Activated naive CD8-positive, alpha-beta T cell treated with anti-CD3 and anti-CD28 coated beads, Interleukin-2, amount 50 U/mL, for 24 hours (primary cell): Measurements from ENCODE around the gene SPATA13.

Experiments
- ATAC-seq: fragments of 150-1000 bp; cut with Tn5 transposase; one replicate; pipeline ENCODE4 v1.10.0; 2021
- DNase-seq: peaks from one replicate; pipeline ENCODE4 v3.0.0; 2021
- H3K27ac Mint-ChIP-seq: one replicate; pipeline ENCODE4 v1.8.0; 2021; ENCODE audit warnings: mild to moderate bottlenecking, mixed read lengths
- H3K27me3 Mint-ChIP-seq: one replicate; pipeline ENCODE4 v1.8.0; 2021; ENCODE audit warnings: mixed read lengths
- H3K36me3 Mint-ChIP-seq: one replicate; pipeline ENCODE4 v1.8.0; 2021; ENCODE audit warnings: low read depth, mixed read lengths
- H3K4me1 Mint-ChIP-seq: one replicate; pipeline ENCODE4 v1.8.0; 2021; ENCODE audit warnings: mixed read lengths
- H3K4me3 Mint-ChIP-seq: one replicate; pipeline ENCODE4 v1.8.0; 2021; ENCODE audit warnings: mild to moderate bottlenecking, moderate library complexity, mixed read lengths
- H3K9me3 Mint-ChIP-seq: one replicate; pipeline ENCODE4 v1.8.0; 2021; ENCODE audit warnings: mixed read lengths

SPATA13 gene

DNA sequence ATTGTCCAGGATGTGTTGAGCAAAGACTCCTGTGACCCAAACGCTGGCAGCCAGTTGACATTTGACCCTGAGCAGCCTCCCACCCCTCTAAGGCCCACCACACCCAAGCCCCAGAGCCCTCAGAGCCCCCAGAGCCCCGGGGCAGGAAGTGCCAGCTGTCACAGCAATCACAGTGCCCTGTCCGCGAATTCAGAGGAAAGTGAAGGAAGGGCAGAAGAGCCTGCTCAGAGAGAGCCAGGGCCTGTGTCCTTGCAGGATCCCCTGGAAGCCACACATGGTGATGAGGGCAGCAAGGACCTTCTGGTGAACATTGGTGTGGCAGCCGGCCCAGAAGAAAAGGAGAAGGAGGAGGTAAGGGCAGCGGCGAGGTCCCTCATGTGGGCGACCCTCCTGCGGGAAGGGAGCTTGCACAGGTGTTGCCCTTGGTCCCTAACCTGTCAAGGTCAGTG, 63.7 kb downstream of the SPATA13 start:
- no peak for ATAC-seq
- Mint-ChIP-seq H3K36me3 (peaks cover 2% of the 10 kb centered on the region), H3K4me1 (peaks cover 40% of the 10 kb centered on the region), H3K27ac (no peak overlapping the region), H3K4me3 (peak overlapping the region; percentile 46), H3K9me3 (no peaks in the 10 kb centered on the region), H3K27me3 (no peaks in the 10 kb centered on the region)
- no peak for DNase-seq

DNA sequence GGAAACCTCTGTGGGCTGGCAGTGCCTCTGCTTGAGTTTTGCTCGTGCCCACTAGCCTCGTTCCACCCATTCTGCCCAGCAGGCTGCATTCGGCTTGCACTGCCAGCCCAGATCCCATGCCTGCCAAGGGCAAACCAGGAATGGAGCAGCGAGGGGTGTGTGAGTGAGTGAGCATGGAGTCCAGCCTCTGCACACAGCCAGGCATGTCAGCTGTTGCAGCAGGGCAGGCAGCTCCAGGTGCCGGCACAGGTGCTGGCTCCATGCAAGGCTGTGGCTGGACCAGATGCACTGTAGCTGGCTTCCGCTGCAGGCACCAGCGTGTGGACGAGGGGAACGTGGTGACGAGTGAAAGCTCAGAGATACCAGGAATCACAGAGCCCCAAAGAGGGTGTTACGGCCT, 64.5 kb downstream of the SPATA13 start:
- Mint-ChIP-seq H3K4me1 (peaks cover 44% of the 10 kb centered on the region), H3K9me3 (no peaks in the 10 kb centered on the region), H3K36me3 (peaks cover 2% of the 10 kb centered on the region), H3K27me3 (no peaks in the 10 kb centered on the region), H3K27ac (peak overlapping the region; percentile 18), H3K4me3 (no peak overlapping the region)
- ATAC-seq (no peak), DNase-seq (no peak)

DNA sequence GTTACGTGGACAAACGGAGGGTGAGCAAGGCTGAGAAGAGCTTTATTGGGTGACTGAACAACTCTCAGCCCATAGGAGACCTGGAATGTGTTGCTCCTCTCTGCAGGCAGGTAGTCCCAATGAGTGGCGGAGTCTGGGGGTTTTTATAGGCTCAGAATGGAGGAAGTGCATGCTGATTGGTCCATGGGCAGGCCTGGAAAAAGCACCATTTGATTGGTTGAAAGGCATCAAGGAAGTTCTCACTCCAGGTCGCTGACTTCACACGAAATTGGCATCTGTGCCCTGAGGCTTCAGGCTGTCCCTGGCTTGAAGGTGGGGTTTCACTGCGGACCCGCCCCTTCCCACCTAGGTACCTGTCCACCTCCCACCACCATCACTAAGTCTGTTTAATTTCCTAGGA, 65.4 kb downstream of the SPATA13 start:
- H3K36me3 Mint-ChIP-seq, result peaks cover 2% of the 10 kb centered on the region

DNA sequence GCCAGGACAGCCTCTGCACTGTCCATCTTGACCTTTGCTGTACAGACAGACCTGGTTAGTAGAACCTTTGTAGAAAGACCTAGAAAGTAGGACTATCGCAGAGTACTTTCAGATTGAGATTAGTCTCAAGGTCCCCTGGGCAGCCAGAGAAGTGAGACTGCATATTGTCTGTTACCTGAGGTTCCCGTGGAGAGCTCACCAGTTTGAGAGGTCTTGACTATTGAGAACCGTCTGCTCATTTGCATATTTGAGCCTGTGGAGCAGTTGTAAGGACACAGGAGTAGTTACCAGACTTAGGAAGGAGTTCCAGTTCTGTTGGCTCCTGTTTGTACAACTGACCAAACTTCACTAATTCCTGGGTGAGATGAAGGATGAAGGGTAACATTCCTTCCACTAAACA, 66.2 kb downstream of the SPATA13 start:
- no peak for DNase-seq
- Mint-ChIP-seq H3K9me3 (no peaks in the 10 kb centered on the region), H3K4me3 (no peak overlapping the region), H3K4me1 (peaks cover 51% of the 10 kb centered on the region), H3K27me3 (no peaks in the 10 kb centered on the region), H3K27ac (no peak overlapping the region), H3K36me3 (peaks cover 2% of the 10 kb centered on the region)
- no peak for ATAC-seq

More for the DNA sequence above, 65.4 kb downstream of the SPATA13 start:
- Mint-ChIP-seq H3K27ac (no peak overlapping the region), H3K9me3 (no peaks in the 10 kb centered on the region), H3K27me3 (no peaks in the 10 kb centered on the region), H3K4me1 (peaks cover 46% of the 10 kb centered on the region), H3K4me3 (no peak overlapping the region)
- ATAC-seq, result no peak
- no peak for DNase-seq

DNA sequence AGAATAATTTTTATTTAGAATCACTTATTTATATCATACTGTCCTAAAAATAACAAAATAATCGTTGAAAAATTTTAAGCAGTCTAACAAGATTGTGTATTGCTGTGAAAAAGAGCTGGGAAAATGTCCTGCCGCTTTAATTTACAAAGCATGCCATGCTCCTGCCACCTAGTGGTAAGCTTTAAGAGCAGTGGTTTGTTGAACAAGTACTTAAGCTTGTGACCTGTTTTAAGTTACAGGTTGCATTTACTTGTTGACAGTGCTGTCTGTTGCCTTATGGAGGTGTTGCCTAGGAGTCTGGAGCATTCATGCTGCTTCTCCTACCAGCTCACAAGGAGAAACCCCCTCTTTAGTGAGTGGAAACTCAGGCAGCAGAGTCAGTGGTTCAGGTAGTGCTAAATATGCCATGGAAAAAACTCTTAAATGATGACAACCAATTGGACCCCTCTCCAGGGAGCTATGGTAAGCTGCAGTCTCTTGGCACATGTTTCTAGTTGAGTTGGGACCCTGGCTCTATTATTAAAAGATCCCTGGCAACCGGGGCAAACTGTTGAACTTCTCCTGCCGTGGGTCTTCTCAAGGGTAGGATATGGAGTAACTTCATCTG, 68.4 kb downstream of the SPATA13 start:
- DNase-seq (no peak), ATAC-seq (peak; percentile 43)
- Mint-ChIP-seq H3K9me3 (no peaks in the 10 kb centered on the region), H3K4me3 (no peak overlapping the region), H3K36me3 (peaks cover 2% of the 10 kb centered on the region), H3K27me3 (no peaks in the 10 kb centered on the region), H3K27ac (peak overlapping the region; percentile 87), H3K4me1 (peaks cover 66% of the 10 kb centered on the region)

DNA sequence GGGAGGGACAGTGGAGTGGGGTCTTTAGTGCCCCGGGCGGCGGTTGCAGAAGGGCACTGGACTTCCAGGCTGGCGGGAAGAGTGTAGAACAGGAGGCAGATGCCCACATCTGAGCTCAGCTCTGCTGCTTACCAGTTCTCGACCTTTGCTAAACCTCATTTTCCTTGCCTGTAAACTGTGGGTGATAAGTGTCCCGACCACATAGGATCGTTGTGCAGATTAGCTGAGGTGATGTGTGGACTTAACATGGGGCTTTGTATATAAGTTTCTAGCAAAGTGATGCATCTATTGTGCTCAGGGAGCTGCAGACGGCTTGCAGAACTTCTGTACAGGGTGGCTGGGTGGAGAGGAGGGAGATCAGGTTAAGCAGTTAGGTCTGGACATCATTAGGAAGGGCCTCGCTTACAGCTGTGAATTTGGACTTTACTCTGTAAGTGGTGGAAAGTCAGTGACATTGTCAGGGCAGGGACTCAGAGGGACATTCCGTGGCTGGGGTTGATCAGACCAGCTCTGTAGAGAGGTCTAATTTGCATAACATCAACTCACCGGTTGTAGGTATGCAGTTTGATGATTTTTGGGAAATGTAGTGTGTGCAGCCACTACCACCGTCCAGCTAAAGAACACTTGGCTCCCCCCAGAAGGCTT, 70.0 kb downstream of the SPATA13 start:
- Mint-ChIP-seq H3K36me3 (no peaks in the 10 kb centered on the region), H3K27ac (peak overlapping the region; percentile 87), H3K27me3 (no peaks in the 10 kb centered on the region), H3K4me3 (peak overlapping the region; percentile 49), H3K9me3 (no peaks in the 10 kb centered on the region), H3K4me1 (peaks cover 59% of the 10 kb centered on the region)
- DNase-seq, result no peak
- peak; percentile 73 for ATAC-seq

DNA sequence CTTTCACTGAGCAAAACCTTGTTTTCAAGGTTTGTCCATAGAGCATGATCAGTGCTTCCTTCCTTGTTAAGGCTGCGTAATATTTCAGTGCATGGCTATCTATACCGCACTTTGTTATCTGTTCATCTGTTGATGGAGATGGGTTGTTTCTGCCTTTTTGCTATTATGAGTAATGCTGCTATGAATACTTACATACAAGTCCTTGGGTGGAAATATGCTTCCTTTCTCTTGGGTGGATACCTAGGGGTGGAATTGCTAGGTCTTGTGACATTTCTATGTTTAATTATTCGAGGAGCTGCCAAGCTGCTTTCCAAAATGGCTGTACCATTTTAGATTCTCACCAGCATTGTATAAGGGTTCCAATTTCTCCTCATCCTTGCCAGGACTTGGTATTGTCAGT, 70.9 kb downstream of the SPATA13 start:
- H3K4me1 Mint-ChIP-seq, result peaks cover 60% of the 10 kb centered on the region
- H3K4me3 Mint-ChIP-seq, result no peak overlapping the region
- no peaks in the 10 kb centered on the region for H3K27me3 Mint-ChIP-seq

DNA sequence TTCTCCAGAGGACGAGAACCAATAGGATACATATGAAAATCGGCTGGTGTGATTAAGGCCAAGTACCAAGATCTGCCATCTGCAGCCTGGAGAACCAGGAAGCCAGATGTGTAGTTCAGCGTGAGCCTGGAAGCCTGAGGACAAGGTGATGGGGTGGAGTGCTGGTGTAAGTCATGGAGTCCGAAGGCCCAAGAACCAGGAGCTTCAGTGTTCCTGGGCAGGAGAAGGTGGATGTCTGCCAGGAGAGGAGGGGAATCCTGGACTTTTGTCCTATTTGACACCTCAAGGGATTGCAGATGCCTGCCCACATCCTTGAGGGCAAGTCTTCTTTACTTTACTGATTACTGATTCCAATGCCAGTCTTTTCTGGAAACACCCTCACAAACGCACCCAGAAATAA, 71.5 kb downstream of the SPATA13 start:
- Mint-ChIP-seq H3K4me3 (no peak overlapping the region), H3K36me3 (no peaks in the 10 kb centered on the region), H3K27me3 (no peaks in the 10 kb centered on the region), H3K9me3 (no peaks in the 10 kb centered on the region), H3K27ac (no peak overlapping the region), H3K4me1 (peaks cover 65% of the 10 kb centered on the region)
- DNase-seq (no peak), ATAC-seq (no peak)

More for the DNA sequence above, 70.9 kb downstream of the SPATA13 start:
- H3K9me3 Mint-ChIP-seq, result no peaks in the 10 kb centered on the region
- ATAC-seq (no peak), DNase-seq (no peak)
- peak overlapping the region; percentile 87 for H3K27ac Mint-ChIP-seq
- H3K36me3 Mint-ChIP-seq, result no peaks in the 10 kb centered on the region

DNA sequence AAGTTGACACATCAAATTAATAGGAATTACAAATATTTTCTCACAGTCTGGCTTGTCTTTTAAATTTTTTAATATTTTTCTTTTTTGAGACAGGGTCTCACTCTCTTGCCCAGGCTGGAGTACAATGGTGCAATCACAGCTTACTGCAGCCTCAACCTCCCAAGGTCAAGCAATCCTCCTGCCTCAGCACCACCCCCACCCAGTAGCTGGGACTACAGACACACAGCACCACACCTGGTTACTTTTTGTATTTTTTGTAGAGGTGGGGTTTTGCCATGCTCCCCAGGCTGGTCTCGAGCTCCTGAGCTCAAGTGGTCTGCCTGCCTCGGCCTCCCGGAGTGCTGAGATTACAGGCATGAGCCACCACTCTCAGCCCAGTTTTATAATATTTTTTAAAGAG, 72.0 kb downstream of the SPATA13 start:
- no peak overlapping the region for H3K27ac Mint-ChIP-seq
- no peak overlapping the region for H3K4me3 Mint-ChIP-seq
- DNase-seq (no peak), ATAC-seq (no peak)
- H3K27me3 Mint-ChIP-seq, result no peaks in the 10 kb centered on the region
- H3K36me3 Mint-ChIP-seq, result no peaks in the 10 kb centered on the region
- H3K9me3 Mint-ChIP-seq, result no peaks in the 10 kb centered on the region
- peaks cover 65% of the 10 kb centered on the region for H3K4me1 Mint-ChIP-seq

DNA sequence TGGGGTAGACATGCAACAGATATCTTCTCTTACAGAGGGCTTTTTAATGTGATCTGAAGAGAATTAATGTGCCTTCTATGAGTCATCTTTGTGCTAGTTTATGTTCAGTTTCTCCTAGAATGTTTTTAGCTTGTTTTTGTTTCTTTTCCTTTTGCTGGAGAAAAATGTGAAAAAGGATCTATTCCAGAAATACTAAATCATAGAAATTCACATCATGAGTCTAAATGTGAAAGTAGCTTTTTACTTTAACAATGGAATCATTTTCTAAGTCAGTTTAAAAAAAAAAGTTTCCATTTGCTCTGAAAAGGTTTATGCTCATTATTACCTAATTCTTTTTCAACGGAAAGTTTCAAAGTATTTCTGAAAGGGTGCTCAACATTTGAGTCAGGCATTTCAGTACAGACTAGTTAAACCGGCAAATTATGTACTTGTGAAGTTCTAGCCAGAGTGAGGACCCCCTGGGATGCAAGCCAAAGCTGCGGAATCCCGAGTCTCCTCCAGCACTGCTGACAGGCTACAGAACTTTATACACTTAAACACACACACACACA, 72.9 kb downstream of the SPATA13 start:
- Mint-ChIP-seq H3K4me1 (peaks cover 62% of the 10 kb centered on the region), H3K36me3 (no peaks in the 10 kb centered on the region), H3K27me3 (no peaks in the 10 kb centered on the region), H3K27ac (peak overlapping the region; percentile 82), H3K4me3 (peak overlapping the region; percentile 15), H3K9me3 (no peaks in the 10 kb centered on the region)
- ATAC-seq (peak; percentile 34), DNase-seq (no peak)

DNA sequence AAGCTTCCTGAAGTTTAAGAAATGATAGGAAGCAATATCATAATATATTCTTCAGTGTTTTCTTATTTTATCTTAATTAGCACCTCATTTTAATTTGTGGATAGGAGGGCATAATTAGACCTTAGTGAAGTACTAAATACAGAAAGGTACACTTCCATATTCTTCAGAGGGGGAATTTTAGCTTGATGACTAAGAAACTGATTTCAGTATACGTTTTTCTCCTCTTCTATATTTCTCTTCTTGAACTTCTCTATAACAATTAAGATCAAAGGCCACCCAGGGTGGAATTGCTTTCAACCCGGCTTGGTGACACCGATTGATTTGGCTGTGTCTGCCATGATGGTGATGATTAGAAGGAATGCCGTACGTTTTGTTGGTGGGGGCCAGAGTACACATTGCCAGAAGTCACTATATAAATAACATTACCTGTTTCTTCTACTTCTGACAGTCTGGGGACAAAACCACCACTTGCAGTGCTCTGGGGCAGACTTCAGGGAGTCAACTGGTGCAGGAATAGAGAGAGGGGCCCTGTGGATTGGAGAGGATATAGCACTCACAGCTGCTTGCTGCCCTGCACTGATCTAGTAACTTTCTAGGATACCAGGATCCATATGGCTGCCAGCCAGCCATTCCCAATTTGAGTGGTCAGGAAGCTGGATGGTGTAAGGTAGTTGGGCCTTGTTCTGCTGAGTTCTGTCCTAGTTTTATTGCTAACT, 73.8 kb downstream of the SPATA13 start:
- ATAC-seq (no peak), DNase-seq (no peak)
- Mint-ChIP-seq H3K9me3 (no peaks in the 10 kb centered on the region), H3K36me3 (no peaks in the 10 kb centered on the region), H3K27ac (peak overlapping the region; percentile 82), H3K4me1 (peaks cover 57% of the 10 kb centered on the region), H3K4me3 (no peak overlapping the region), H3K27me3 (no peaks in the 10 kb centered on the region)

DNA sequence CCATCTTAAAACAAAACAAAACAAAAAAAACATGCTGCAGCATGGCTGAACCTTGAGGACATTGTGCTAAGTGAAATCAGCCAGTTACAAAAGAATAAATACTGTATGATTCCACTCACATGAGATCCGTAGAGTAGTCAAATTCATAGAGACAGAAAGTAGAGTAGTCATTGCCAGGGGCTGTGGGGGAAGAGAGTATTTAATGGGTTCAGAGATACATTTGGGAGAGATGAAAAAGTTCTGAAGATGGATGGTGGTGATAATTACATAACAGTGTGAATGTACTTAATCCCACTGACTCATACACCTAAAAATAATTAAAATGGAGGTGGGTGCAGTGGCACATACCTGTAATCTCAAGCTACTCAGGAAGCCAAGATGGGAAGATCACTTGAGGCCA, 76.8 kb downstream of the SPATA13 start:
- no peaks in the 10 kb centered on the region for H3K9me3 Mint-ChIP-seq
- no peak overlapping the region for H3K4me3 Mint-ChIP-seq
- DNase-seq (no peak), ATAC-seq (no peak)
- H3K27ac Mint-ChIP-seq, result no peak overlapping the region
- no peaks in the 10 kb centered on the region for H3K36me3 Mint-ChIP-seq
- peaks cover 30% of the 10 kb centered on the region for H3K4me1 Mint-ChIP-seq
- H3K27me3 Mint-ChIP-seq, result no peaks in the 10 kb centered on the region

DNA sequence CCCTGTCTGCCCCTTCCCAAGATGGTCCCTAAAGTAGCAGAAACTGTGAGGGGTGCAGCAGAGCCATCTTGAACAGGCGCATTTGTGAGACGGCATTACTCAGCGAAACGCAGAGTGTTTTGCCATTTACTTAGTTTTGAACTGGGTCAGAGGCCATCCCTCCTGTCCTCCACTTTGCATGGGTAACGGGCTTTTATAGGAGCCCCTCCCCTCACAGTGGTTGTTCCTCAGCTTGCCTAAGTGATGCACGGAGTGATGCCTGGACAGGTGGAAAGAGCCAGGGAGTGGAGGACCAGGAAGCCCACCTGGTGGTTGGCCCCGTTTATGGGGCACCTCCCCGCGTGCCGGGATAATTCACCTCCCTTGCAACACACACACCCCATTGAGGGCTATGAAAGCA, 80.8 kb downstream of the SPATA13 start:
- DNase-seq, result no peak
- no peak overlapping the region for H3K27ac Mint-ChIP-seq

DNA sequence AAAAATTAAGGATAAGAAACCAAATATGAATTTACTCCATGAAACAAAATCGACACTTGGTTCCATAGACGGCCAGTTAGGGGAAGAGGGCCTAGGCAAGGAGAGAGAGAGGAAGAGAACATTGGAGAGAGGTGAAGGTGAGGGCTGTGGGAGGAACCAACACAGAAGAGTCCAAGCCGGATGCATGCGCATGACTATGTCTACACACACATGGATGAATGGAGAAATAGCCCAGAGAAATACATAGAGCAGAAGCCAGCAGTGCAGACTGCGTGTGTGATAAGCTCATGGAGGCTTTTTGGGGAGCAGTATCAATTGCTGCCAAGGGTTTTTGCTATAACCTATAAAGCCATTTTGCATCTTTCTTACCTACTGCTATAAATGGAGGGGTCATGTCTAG, 81.6 kb downstream of the SPATA13 start:
- Mint-ChIP-seq H3K27me3 (no peaks in the 10 kb centered on the region), H3K4me3 (no peak overlapping the region), H3K9me3 (no peaks in the 10 kb centered on the region), H3K27ac (no peak overlapping the region), H3K36me3 (peaks cover 2% of the 10 kb centered on the region), H3K4me1 (peaks cover 10% of the 10 kb centered on the region)
- no peak for DNase-seq
- no peak for ATAC-seq

More for the DNA sequence above, 80.8 kb downstream of the SPATA13 start:
- Mint-ChIP-seq H3K4me1 (peaks cover 9% of the 10 kb centered on the region), H3K27me3 (no peaks in the 10 kb centered on the region), H3K36me3 (no peaks in the 10 kb centered on the region), H3K4me3 (no peak overlapping the region), H3K9me3 (no peaks in the 10 kb centered on the region)
- no peak for ATAC-seq

DNA sequence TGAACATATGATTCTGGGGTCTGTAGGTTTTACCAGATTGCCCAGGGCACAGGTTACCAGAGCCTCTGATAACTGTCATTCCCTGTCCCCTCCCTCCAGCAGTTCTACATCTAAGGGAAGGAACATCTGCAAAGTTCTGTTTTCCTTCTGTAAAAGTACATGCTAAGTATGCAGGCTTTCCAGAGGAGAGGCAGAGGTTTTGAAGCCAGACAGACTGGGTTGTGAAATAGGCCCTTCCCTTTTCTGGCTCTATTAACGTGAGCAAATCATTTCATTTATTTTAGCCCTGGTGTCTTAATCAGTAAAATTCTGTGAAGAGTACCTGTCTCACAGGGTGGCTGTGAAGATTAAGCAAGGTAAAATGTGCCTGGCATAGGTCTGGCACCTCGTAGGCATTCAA, 82.8 kb downstream of the SPATA13 start:
- peaks cover 2% of the 10 kb centered on the region for H3K36me3 Mint-ChIP-seq
- ATAC-seq (no peak), DNase-seq (no peak)
- no peak overlapping the region for H3K27ac Mint-ChIP-seq
- H3K4me1 Mint-ChIP-seq, result peaks cover 10% of the 10 kb centered on the region
- no peak overlapping the region for H3K4me3 Mint-ChIP-seq
- H3K9me3 Mint-ChIP-seq, result no peaks in the 10 kb centered on the region
- H3K27me3 Mint-ChIP-seq, result no peaks in the 10 kb centered on the region
